Activated T-helper 1 cell treated with anti-CD3 and anti-CD28 coated beads, Interleukin-12 subunit alpha, Interleukin-12 subunit beta, Interleukin-2, Interleukin-4 antibody, amounts not matched to agents 30 ng/mL and 10 ng/mL and 1 ng/mL, durations not matched to agents 14 hours and 24 hours and 36 hours (primary cell): ENCODE measurements around the gene MUC4. TPM values are rescaled to one million over a fixed set of nuclear protein-coding genes. Genes with fewer than 3 reads are reported as not detected.

ENCODE experiments used
- DNase-seq: peaks from one replicate; pipeline ENCODE4 v3.0.0; 2021; ENCODE audit warnings: low spot score
- H3K27ac Mint-ChIP-seq: one replicate; pipeline ENCODE4 v1.8.0; 2021; ENCODE audit warnings: mild to moderate bottlenecking, mixed read lengths
- H3K27me3 Mint-ChIP-seq: one replicate; pipeline ENCODE4 v1.8.0; 2022; ENCODE audit warnings: mild to moderate bottlenecking, moderate library complexity, mixed read lengths; ENCODE audit not compliant: insufficient read depth
- H3K36me3 Mint-ChIP-seq: one replicate; pipeline ENCODE4 v1.8.0; 2021; ENCODE audit warnings: low read depth, mixed read lengths
- H3K4me1 Mint-ChIP-seq: one replicate; pipeline ENCODE4 v1.8.0; 2021; ENCODE audit warnings: low read depth, mixed read lengths
- H3K4me3 Mint-ChIP-seq: one replicate; pipeline ENCODE4 v1.8.0; 2021; ENCODE audit warnings: mild to moderate bottlenecking, moderate library complexity, mixed read lengths
- H3K9me3 Mint-ChIP-seq: one replicate; pipeline ENCODE4 v1.8.0; 2021; ENCODE audit warnings: mixed read lengths
- intact Hi-C: fragments of 100-400 bp; cut with micrococcal nuclease; formaldehyde crosslinking; loops from one replicate; pipeline ENCODE4 v1.15.1; 2024
- total RNA-seq: library from RNA; stranded (reverse); gene quantifications from 2 replicates; pipeline ENCODE4 v1.2.3, GENCODE V29; 2022

Gene MUC4
- total RNA-seq, 1 donor from 2014 or later = 2.4 TPM

GRCh38 chr3:195701042-195701915 is 110.5 kb downstream of the MUC4 start:
- no peak overlapping the region for H3K27ac Mint-ChIP-seq
- no peaks in the 10 kb centered on the region for H3K27me3 Mint-ChIP-seq
- no peak overlapping the region for H3K4me3 Mint-ChIP-seq
- DNase-seq = no peak
- H3K4me1 Mint-ChIP-seq = peaks cover 8% of the 10 kb centered on the region
- H3K36me3 Mint-ChIP-seq = peaks cover 29% of the 10 kb centered on the region
- intact Hi-C loops = no loop called here
- no peaks in the 10 kb centered on the region for H3K9me3 Mint-ChIP-seq

- no peaks in the 10 kb centered on the region for H3K27me3 Mint-ChIP-seq
- H3K9me3 Mint-ChIP-seq = no peaks in the 10 kb centered on the region
- intact Hi-C loops = loop anchor here (1.0 kb wide), 1 partner anchor 8 kb away; no protein-coding TSS in a partner anchor
- no peak overlapping the region for H3K4me3 Mint-ChIP-seq
- H3K4me1 Mint-ChIP-seq = peaks cover 8% of the 10 kb centered on the region
- DNase-seq = no peak
- H3K27ac Mint-ChIP-seq = no peak overlapping the region
- H3K36me3 Mint-ChIP-seq = peaks cover 35% of the 10 kb centered on the region
These were observed 111.4 kb downstream of the MUC4 start for GRCh38 chr3:195700319-195700718.

GRCh38 chr3:195699860-195700259 is 111.9 kb downstream of the MUC4 start:
- H3K9me3 Mint-ChIP-seq = no peaks in the 10 kb centered on the region
- no peak for DNase-seq
- intact Hi-C loops = loop anchor here (1.0 kb wide), 1 partner anchor 8 kb away; no protein-coding TSS in a partner anchor
- H3K27me3 Mint-ChIP-seq = no peaks in the 10 kb centered on the region
- H3K27ac Mint-ChIP-seq = no peak overlapping the region
- peaks cover 8% of the 10 kb centered on the region for H3K4me1 Mint-ChIP-seq
- peaks cover 37% of the 10 kb centered on the region for H3K36me3 Mint-ChIP-seq
- H3K4me3 Mint-ChIP-seq = no peak overlapping the region

GRCh38 chr3:195699388-195699771 is 112.3 kb downstream of the MUC4 start:
- Mint-ChIP-seq H3K27me3 (no peaks in the 10 kb centered on the region), H3K36me3 (peaks cover 39% of the 10 kb centered on the region), H3K9me3 (no peaks in the 10 kb centered on the region), H3K27ac (no peak overlapping the region), H3K4me3 (no peak overlapping the region), H3K4me1 (peaks cover 8% of the 10 kb centered on the region)
- intact Hi-C loops = no loop called here
- no peak for DNase-seq

- no peaks in the 10 kb centered on the region for H3K9me3 Mint-ChIP-seq
- H3K27ac Mint-ChIP-seq = peak overlapping the region; percentile 45
- H3K36me3 Mint-ChIP-seq = peaks cover 41% of the 10 kb centered on the region
- H3K4me1 Mint-ChIP-seq = peaks cover 11% of the 10 kb centered on the region
- intact Hi-C loops = no loop called here
- no peak for DNase-seq
- no peak overlapping the region for H3K4me3 Mint-ChIP-seq
- no peaks in the 10 kb centered on the region for H3K27me3 Mint-ChIP-seq
These were observed 112.9 kb downstream of the MUC4 start for GRCh38 chr3:195698647-195699387.

- H3K9me3 Mint-ChIP-seq = no peaks in the 10 kb centered on the region
- no peak for DNase-seq
- H3K27ac Mint-ChIP-seq = peak overlapping the region; percentile 45
- H3K4me1 Mint-ChIP-seq = peaks cover 15% of the 10 kb centered on the region
- H3K27me3 Mint-ChIP-seq = no peaks in the 10 kb centered on the region
- peaks cover 44% of the 10 kb centered on the region for H3K36me3 Mint-ChIP-seq
- H3K4me3 Mint-ChIP-seq = no peak overlapping the region
- intact Hi-C loops = no loop called here
These were observed 113.4 kb downstream of the MUC4 start for GRCh38 chr3:195698325-195698646.

- H3K27me3 Mint-ChIP-seq = no peaks in the 10 kb centered on the region
- peaks cover 19% of the 10 kb centered on the region for H3K4me1 Mint-ChIP-seq
- DNase-seq = no peak
- intact Hi-C loops = no loop called here
- no peak overlapping the region for H3K4me3 Mint-ChIP-seq
- H3K27ac Mint-ChIP-seq = peak overlapping the region; percentile 45
- H3K36me3 Mint-ChIP-seq = peaks cover 48% of the 10 kb centered on the region
- no peaks in the 10 kb centered on the region for H3K9me3 Mint-ChIP-seq
These were observed 114.0 kb downstream of the MUC4 start for GRCh38 chr3:195697582-195698324.

Other genes with a start within 250 kb of the MUC4 start
- 3.4 and 4.0 TPM in 2 replicates for gene APOD, start 228.0 kb downstream of the MUC4 start, total RNA-seq
- gene MUC20, start 91.0 kb downstream of the MUC4 start, total RNA-seq = 5.0 and 6.6 TPM in 2 replicates
- 126 and 127 TPM in 2 replicates for gene TNK2, start 96.6 kb upstream of the MUC4 start, total RNA-seq